ENCODE measurements around the gene ALG14. TPM values are rescaled to one million over a fixed set of nuclear protein-coding genes. Genes with fewer than 3 reads are reported as not detected.

Gene ALG14
- polyA plus RNA-seq, 3 donors from 2014 or later, result 3.1 to 5.4 (median 3.2) TPM

DNA sequence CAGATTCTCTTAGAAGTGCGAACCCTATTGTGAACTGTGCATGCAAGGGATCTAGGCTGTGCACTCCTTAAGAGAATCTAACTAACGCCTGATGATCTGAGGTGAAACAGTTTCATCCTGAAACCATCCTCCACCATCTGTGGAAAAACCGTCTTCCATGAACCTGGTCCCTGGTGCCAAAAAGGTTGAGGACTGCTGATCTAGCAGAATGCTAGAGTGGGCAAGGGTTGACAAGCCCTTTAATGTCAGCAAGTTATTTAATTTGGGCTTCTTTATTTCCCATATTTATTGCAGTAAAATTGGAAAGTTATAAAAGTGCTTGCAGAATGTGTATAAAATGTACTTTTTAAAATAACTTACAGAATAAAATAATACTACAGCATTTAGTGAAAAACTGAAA is 26.4 kb downstream of the ALG14 start:
- H3K36me3 Mint-ChIP-seq, result no peaks in the 10 kb centered on the region
- H3K27me3 Mint-ChIP-seq (ENCODE audit: low read depth in 3 of 3), result no peaks in the 10 kb centered on the region
- no peaks in the 10 kb centered on the region for H3K4me1 Mint-ChIP-seq
- no peak overlapping the region for H3K4me3 Mint-ChIP-seq
- DNase-seq, result no peak
- H3K27ac Mint-ChIP-seq, result no peak overlapping the region
- H3K9me3 Mint-ChIP-seq, result no peaks in the 10 kb centered on the region

DNA sequence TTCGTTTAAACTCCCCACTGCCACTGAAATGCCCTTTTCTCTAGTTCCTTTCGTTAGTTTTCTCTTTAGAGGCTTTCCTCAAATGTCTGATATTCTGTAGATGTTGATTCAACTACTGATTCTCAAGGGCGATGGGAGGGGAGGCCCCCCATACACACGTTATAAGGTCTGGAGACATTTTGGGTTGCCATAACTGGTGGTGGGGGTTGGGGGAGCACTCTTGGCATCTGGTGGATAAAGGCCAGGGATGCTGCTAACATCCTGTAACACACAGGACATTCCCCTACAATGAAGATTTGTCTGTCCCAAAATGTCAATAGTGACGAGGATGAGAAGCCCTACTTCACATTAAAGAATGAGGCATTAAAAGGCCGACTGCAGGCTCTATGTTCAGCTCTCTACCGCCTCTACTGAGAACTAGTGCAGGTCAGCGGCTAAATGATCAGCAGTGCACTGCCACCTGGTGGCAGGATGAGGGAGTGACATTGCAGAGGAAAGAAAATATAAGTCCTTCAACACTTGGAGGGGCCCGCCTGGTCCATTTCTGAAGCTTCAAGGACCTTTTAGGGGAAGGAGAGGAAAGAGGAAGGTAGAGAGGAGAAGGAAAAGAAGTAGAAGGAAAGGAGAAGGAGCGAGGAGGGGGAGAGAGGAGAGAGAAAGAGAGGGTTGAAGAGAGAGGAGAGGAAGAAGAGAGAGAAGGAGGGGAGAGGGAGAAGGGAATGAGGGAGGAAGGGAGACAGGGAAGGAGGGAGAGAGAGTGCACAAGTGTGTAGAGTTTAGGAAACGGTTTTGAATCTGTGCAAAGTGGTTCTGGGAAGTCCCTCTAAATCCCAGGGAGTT is 29.4 kb downstream of the ALG14 start:
- peak; percentile 65 to 72 (median 67) for DNase-seq
- Mint-ChIP-seq H3K27ac (no peak overlapping the region), H3K27me3 (ENCODE audit: low read depth in 3 of 3) (no peaks in the 10 kb centered on the region), H3K36me3 (no peaks in the 10 kb centered on the region), H3K4me1 (no peaks in the 10 kb centered on the region), H3K9me3 (no peaks in the 10 kb centered on the region), H3K4me3 (no peak overlapping the region)

DNA sequence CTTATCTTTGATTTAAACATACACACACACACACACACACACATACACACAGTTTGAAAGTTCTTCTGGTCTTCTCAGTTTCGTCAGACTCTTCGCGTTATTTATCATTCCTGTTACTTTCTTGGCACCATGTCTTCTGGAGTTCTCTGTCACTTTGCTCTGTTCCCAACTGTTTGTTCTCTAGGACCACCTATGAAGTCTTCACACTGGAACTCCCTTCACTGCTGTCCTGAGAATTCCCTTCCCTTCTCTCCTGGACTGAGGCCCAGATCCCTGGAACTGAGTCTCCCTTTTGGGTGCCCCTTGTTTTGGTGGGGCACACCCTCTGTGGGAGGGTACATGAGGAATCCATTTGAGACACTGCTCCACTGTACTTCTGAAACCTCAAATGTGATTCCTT is 30.5 kb downstream of the ALG14 start:
- Mint-ChIP-seq H3K27me3 (ENCODE audit: low read depth in 3 of 3) (no peaks in the 10 kb centered on the region), H3K9me3 (no peaks in the 10 kb centered on the region), H3K36me3 (no peaks in the 10 kb centered on the region), H3K4me3 (no peak overlapping the region), H3K27ac (no peak overlapping the region), H3K4me1 (no peaks in the 10 kb centered on the region)
- DNase-seq, result no peak

DNA sequence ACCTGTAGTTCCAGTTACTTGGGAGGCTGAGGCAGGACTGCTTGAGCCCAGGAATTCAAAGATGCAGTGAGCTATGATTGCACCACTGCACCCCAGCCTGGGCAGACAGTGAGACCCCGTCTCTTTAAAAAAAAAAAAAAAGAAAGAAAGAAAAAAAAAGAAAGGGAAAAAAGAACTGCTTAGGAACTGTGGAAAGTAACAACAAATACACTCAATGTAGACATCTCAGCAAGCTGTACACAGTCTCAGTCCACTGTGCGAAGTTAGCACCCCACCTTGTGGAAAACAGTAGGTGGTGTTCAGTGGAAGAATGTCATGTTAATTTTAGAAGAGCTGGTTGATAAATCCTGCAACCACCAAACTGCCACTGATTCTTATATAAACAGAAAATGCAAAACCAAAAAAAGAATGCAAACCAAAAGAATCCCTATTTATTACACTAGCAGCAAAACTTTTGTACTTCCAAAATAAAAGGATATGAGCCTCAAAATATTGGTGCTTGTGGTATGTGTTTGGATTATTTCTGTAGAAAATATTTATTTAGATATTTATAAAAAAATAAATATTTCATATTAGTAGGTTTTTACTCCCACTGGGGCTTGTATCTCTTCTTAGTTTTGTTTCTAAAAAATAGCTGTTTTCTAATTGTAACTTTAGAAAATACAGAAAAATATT is 31.1 kb downstream of the ALG14 start:
- no peak for DNase-seq
- no peaks in the 10 kb centered on the region for H3K4me1 Mint-ChIP-seq
- H3K36me3 Mint-ChIP-seq, result no peaks in the 10 kb centered on the region

DNA sequence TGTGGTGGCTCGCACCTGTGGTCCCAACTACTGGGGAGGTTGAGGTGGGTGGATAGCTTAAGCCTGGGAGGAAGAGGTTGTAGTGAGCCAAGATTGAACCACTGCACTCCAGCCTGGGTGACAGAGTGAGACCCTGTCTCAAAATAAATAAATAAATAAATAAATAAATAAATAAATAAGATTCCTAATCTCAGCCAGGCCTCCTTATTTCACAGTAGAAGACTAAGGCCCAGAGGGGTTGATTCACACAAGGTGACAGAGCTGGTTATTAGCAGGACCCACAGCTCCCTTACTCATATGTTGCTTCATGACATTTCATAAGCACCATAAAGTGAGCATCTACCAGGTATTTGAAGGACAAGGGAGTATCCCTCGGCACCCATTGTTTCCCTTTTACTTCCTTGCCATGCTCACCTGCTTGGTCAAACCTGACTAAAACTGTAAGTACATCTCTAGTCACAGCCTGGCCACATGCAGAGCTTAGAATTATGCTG is 32.7 kb downstream of the ALG14 start:
- Mint-ChIP-seq H3K4me1 (no peaks in the 10 kb centered on the region), H3K27ac (no peak overlapping the region), H3K27me3 (ENCODE audit: low read depth in 3 of 3) (no peaks in the 10 kb centered on the region), H3K9me3 (no peaks in the 10 kb centered on the region), H3K36me3 (no peaks in the 10 kb centered on the region), H3K4me3 (no peak overlapping the region)
- DNase-seq, result no peak

More for the DNA sequence above, 31.1 kb downstream of the ALG14 start:
- Mint-ChIP-seq H3K9me3 (no peaks in the 10 kb centered on the region), H3K27me3 (ENCODE audit: low read depth in 3 of 3) (no peaks in the 10 kb centered on the region), H3K4me3 (no peak overlapping the region), H3K27ac (no peak overlapping the region)

DNA sequence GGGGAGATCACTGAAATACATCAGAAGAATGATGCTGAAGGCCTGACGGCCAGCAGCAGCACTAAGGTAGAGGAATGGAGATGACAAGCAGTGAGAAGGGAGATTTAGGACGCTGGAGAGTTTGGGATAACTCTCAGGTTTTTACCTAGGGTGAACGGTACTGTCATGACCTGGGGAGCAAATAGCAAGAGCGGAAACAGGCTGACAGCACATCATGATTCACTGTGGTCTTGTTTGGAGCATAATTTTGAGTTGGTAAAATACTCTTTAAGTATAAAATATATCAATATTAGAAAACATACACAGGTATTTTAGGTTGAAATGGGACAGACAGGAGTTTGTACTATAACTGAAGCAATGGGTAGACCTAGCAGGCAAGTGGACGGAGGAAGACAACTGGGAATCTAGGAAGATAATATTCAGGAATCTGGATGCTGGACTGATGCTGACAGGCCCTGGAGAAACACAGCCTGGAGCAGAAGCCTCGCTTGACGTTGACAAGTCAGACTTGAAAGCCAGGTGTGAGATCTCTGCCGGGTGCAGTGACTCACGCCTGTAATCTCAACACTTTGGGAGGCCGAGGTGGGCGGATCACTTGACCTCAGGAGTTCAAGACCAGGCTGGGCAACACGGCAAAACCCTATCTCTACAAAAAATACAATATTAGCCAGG is 33.3 kb downstream of the ALG14 start:
- Mint-ChIP-seq H3K4me1 (no peaks in the 10 kb centered on the region), H3K36me3 (no peaks in the 10 kb centered on the region), H3K27ac (peak overlapping the region in 1 of 6 donors; percentile 22), H3K9me3 (no peaks in the 10 kb centered on the region), H3K4me3 (no peak overlapping the region), H3K27me3 (ENCODE audit: low read depth in 3 of 3) (no peaks in the 10 kb centered on the region)
- DNase-seq, result no peak

DNA sequence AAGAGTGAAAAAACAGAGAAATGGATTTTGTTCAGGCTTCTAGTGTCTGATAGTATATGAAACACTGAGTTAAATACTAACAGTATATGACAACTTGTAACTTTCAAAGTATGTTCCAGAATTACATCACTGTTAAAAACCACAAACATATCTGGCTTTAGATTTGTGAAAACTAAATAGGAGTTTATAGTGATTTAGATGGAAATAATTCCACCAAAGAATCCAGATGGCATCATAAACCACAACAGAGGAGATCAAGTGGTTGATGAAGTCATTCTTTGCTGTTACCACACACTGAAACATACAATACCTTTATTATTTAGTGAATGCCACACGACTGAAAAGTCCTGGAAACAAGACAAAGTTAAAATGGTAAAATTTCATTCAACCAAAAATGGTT is 37.2 kb downstream of the ALG14 start:
- no peaks in the 10 kb centered on the region for H3K9me3 Mint-ChIP-seq
- no peak overlapping the region for H3K4me3 Mint-ChIP-seq
- no peak overlapping the region for H3K27ac Mint-ChIP-seq
- DNase-seq, result no peak
- no peaks in the 10 kb centered on the region for H3K36me3 Mint-ChIP-seq
- peaks cover 0 to 2% (median 0%) of the 10 kb centered on the region in 3 donors for H3K27me3 Mint-ChIP-seq (ENCODE audit: low read depth in 3 of 3)
- H3K4me1 Mint-ChIP-seq, result no peaks in the 10 kb centered on the region

DNA sequence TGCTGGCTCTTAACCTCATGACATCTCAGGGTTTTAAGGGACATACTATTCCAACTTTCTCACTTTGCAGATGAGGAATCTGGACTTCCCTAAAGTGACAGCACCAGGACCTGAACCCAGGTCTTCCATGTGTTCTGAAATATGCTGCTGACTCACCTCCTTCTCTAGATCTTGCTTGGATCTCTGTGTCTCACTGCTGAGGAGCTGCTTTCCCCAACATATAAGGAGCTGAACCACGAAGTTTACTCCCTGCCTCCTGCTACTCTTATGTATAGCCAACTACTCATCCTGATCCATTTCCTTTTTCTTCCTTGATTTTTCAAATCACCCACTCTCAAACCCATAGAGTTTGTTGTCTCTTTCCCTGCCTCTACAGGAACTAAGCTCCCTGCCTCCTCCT is 38.2 kb downstream of the ALG14 start:
- Mint-ChIP-seq H3K36me3 (no peaks in the 10 kb centered on the region), H3K9me3 (no peaks in the 10 kb centered on the region), H3K27me3 (ENCODE audit: low read depth in 3 of 3) (peaks cover 0 to 2% (median 0%) of the 10 kb centered on the region in 3 donors), H3K4me3 (no peak overlapping the region), H3K4me1 (no peaks in the 10 kb centered on the region), H3K27ac (no peak overlapping the region)
- no peak for DNase-seq

GRCh38 chr1:95033843-95034242 is 38.9 kb downstream of the ALG14 start:
- H3K4me1 Mint-ChIP-seq, result no peaks in the 10 kb centered on the region
- peaks cover 0 to 4% (median 0%) of the 10 kb centered on the region in 6 donors for H3K9me3 Mint-ChIP-seq
- DNase-seq, result no peak
- no peak overlapping the region for H3K4me3 Mint-ChIP-seq
- no peak overlapping the region for H3K27ac Mint-ChIP-seq
- H3K27me3 Mint-ChIP-seq (ENCODE audit: low read depth in 3 of 3), result peaks cover 0 to 2% (median 2%) of the 10 kb centered on the region in 3 donors
- H3K36me3 Mint-ChIP-seq, result no peaks in the 10 kb centered on the region

- DNase-seq, result no peak
- Mint-ChIP-seq H3K27me3 (ENCODE audit: low read depth in 3 of 3) (peaks cover 0 to 2% (median 2%) of the 10 kb centered on the region in 3 donors), H3K4me3 (no peak overlapping the region), H3K27ac (no peak overlapping the region), H3K9me3 (peaks cover 0 to 5% (median 0%) of the 10 kb centered on the region in 6 donors), H3K36me3 (peaks cover 4 to 14% (median 11%) of the 10 kb centered on the region in 3 donors), H3K4me1 (no peaks in the 10 kb centered on the region)
These were observed 43.2 kb downstream of the ALG14 start for GRCh38 chr1:95029532-95029931.

DNA sequence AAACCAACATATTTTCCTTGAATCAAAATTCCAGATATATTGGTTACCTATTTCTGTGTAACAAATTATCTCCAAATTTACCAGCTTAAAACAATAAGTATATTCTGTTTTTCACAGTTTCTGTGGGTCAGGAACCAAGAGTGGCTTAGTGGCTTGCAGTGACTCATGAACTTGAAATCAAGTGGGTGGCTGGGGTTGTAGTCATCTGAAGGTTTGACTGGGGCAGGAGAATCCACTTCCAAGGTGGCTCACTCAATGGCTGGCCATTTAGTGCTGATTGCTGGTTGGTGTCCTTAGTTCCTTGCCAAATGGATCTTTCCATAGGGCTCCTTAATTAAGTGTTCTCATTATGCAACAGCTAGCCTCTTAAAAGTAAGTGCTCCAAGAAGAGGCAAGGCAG is 43.8 kb downstream of the ALG14 start:
- H3K27ac Mint-ChIP-seq, result no peak overlapping the region
- H3K27me3 Mint-ChIP-seq (ENCODE audit: low read depth in 3 of 3), result peaks cover 0 to 2% (median 2%) of the 10 kb centered on the region in 3 donors
- H3K4me3 Mint-ChIP-seq, result no peak overlapping the region
- H3K9me3 Mint-ChIP-seq, result peaks cover 0 to 5% (median 0%) of the 10 kb centered on the region in 6 donors
- no peaks in the 10 kb centered on the region for H3K4me1 Mint-ChIP-seq
- DNase-seq, result no peak
- H3K36me3 Mint-ChIP-seq, result peaks cover 4 to 15% (median 11%) of the 10 kb centered on the region in 3 donors

GRCh38 chr1:95027046-95027445 is 45.7 kb downstream of the ALG14 start:
- Mint-ChIP-seq H3K27me3 (ENCODE audit: low read depth in 3 of 3) (peaks cover 0 to 2% (median 2%) of the 10 kb centered on the region in 3 donors), H3K36me3 (peaks cover 4 to 15% (median 11%) of the 10 kb centered on the region in 3 donors)
- DNase-seq, result no peak

GRCh38 chr1:95023399-95024043 is 49.2 kb downstream of the ALG14 start:
- Mint-ChIP-seq H3K27ac (no peak overlapping the region), H3K4me3 (no peak overlapping the region), H3K4me1 (no peaks in the 10 kb centered on the region), H3K9me3 (no peaks in the 10 kb centered on the region), H3K36me3 (peaks cover 4 to 15% (median 11%) of the 10 kb centered on the region in 3 donors), H3K27me3 (ENCODE audit: low read depth in 3 of 3) (no peaks in the 10 kb centered on the region)
- no peak for DNase-seq

More at GRCh38 chr1:95027046-95027445, 45.7 kb downstream of the ALG14 start:
- Mint-ChIP-seq H3K4me3 (no peak overlapping the region), H3K4me1 (no peaks in the 10 kb centered on the region), H3K27ac (no peak overlapping the region), H3K9me3 (peaks cover 0 to 5% (median 0%) of the 10 kb centered on the region in 6 donors)
